ENCODE results near the gene BRCA2.
A peak's percentile ranks its signal among the peaks of the same experiment; 100 is the strongest.

Gene BRCA2

DNA sequence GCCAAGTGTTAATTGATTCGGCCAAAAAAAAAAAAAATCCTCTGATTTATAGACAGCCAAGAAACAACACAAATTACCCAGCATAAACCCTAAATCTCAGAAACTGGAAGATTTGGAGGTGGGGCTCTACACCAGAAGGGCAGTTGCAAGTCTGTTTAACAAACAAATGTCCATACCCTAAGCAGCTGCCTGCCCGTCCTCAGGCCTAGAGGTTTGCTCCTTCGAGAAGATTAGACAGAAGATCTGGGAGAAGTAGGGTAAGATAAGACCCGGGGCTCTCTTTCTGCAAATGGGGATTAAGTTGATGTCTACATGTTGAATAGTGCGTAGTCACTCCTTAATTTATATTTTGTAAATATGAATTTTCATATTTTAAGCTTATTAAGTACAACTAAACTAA lies 116.1 kb downstream of the BRCA2 start:
- no peak for DNase-seq

DNA sequence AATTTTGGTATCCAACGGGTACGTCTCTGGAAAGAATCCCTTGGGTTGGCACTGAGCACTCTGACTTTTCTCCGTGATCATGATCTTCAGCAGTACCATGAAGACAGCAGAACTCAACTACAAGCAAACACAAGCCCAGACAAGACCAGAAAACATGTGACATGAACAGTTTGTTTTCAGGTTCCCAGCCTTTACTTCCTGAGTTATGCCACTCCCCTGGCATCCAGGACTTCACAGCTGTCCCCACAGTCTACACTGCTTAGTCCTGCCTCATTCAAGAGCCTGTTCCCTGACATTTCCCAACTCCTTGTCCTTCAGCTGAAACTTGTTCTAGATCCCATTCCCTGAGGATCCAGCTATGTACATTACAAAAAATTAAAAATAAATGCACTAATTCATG lies 117.5 kb downstream of the BRCA2 start:
- no peak for DNase-seq

DNA sequence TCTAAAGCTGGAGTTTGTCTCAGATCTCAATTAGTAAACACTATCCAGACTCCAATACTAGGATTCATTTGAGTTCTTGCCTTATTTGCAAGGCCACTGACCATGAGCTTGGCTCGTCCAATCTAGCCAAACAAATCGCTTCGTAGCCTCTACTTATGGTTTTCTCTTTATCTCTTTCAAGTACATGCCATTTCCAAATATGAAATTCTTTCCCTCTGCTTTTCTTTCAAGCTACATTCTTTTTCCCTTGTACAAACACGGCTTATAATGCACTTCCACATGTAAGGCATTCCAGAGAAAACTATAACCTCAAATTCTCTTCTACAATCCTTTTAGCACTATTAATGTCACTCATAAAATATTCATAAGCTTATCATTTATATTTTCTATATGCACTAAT lies 123.6 kb downstream of the BRCA2 start:
- no peak for DNase-seq

DNA sequence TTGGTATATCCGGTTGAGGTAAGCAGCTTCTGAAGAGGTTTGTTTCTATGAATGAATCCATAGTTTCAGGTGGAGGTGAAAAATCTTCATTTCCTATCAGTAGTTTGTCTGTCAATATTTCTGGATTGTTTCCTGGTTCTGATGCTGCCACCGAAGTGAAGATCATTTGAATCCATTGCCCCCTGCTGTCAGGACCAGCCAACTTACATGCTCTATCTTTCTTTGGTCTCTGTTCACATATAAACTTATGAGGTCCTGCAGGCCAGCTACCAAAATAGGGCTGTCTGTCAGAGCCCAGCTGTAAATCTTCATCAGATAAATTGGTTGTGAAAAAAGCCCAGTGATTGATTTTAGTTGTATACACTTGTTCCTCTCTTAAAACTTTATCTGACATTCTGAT lies 127.8 kb downstream of the BRCA2 start:
- peak; percentile 36 for DNase-seq

DNA sequence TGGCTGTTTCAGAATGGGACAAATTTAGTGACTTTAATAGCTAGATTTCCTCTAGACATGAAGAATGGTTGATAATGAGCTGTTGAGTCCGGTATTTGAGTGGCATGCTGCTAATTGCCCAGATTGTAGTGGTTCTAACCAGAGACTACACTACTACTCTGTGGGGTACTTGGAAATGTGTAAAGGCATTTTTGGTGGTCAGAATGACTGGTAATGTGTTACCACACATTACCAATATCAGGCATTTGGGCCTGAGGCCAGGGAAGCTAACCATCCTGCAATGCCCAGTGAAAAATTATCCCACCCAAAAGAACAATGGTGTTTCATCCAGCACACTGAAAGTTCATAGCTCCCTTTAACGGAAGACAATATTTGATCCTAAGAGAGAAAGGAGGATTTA lies 130.2 kb downstream of the BRCA2 start:
- no peak for DNase-seq

DNA sequence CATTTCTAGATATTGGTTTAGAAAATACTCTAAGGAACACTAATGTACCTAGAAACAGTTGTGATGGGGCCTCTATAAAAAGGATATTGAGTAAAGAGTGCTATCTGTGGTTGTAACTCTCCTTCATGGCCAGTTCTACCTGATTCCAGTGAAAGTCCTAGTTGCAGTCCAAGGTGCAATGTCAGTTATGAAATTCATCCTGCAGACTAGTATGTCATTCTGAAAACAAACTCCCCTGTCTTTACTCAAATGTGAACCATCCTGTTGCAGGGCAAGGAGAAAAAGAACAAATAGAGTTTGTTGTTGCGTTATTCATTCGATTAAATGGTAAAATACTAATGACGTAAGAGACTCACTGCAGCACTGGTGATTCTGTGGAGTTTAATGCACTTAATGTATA lies 130.9 kb downstream of the BRCA2 start:
- DNase-seq, result no peak

GRCh38 chr13:32446773-32447465 lies 131.6 kb downstream of the BRCA2 start:
- DNase-seq, result no peak

GRCh38 chr13:32447894-32448623 lies 132.8 kb downstream of the BRCA2 start:
- no peak for DNase-seq

GRCh38 chr13:32448972-32449371 lies 133.7 kb downstream of the BRCA2 start:
- no peak for DNase-seq
